Mesendoderm (in vitro differentiated cells): ENCODE results near the gene DDT.
"Not testable (repeated sequence)": the region's sequence is repeated elsewhere in the genome, so short reads cannot be mapped to it uniquely, and the experiment has no call there.

Experiments used
- DNase-seq: peaks from one replicate; pipeline ENCODE4 v3.0.0; 2013
- H2AK5ac ChIP-seq: 2 replicates; pipeline ENCODE4 v1.6.1; 2013; ENCODE audit warnings: low read length, inconsistent platforms
- H2BK120ac ChIP-seq: 2 replicates; pipeline ENCODE4 v1.6.1; 2013; ENCODE audit warnings: low read depth, mild to moderate bottlenecking, low read length, moderate library complexity, mixed read lengths
- H2BK15ac ChIP-seq: replicated peaks from 2 replicates; pipeline ENCODE4 v1.6.1; 2013; ENCODE audit warnings: low read depth, mild to moderate bottlenecking, moderate library complexity
- H2BK5ac ChIP-seq: 2 replicates; pipeline ENCODE4 v1.6.1; 2013; ENCODE audit warnings: low read length, inconsistent platforms
- H3K18ac ChIP-seq: 2 replicates; pipeline ENCODE4 v1.6.1; 2013; ENCODE audit warnings: mild to moderate bottlenecking, low read length, mixed read lengths
- H3K23ac ChIP-seq: one replicate; pipeline ENCODE4 v1.6.1; 2013; ENCODE audit warnings: low read length
- H3K27ac ChIP-seq: 2 replicates; pipeline ENCODE4 v1.5.1; 2013; ENCODE audit warnings: low read depth, mild to moderate bottlenecking, inconsistent platforms, low read length, moderate library complexity
- H3K27me3 ChIP-seq: 2 replicates; pipeline ENCODE4 v1.6.1; 2013; ENCODE audit warnings: low read length, control low read depth, mild to moderate bottlenecking, inconsistent platforms; ENCODE audit not compliant: insufficient read depth, poor library complexity
- H3K36me3 ChIP-seq: 2 replicates; pipeline ENCODE4 v1.6.1; 2013; ENCODE audit warnings: low read length, inconsistent platforms; ENCODE audit not compliant: control insufficient read depth, insufficient read depth
- H3K4ac ChIP-seq: one replicate; pipeline ENCODE4 v1.6.1; 2013; ENCODE audit warnings: low read depth, mild to moderate bottlenecking, low read length, moderate library complexity
- H3K4me1 ChIP-seq: 2 replicates; pipeline ENCODE4 v1.6.1; 2013; ENCODE audit warnings: low read depth, low read length, inconsistent platforms; ENCODE audit not compliant: control insufficient read depth
- H3K4me2 ChIP-seq: 2 replicates; pipeline ENCODE4 v1.6.1; 2013; ENCODE audit warnings: low read length
- H3K4me3 ChIP-seq: 2 replicates; pipeline ENCODE4 v1.5.1; 2013; ENCODE audit warnings: mild to moderate bottlenecking, low read length
- H3K56ac ChIP-seq: one replicate; pipeline ENCODE4 v1.6.1; 2013; ENCODE audit warnings: low read length
- H3K79me1 ChIP-seq: 2 replicates; pipeline ENCODE4 v1.6.1; 2013; ENCODE audit warnings: low read length, inconsistent platforms
- H3K79me2 ChIP-seq: 2 replicates; pipeline ENCODE4 v1.6.1; 2013; ENCODE audit warnings: mild to moderate bottlenecking, low read length; ENCODE audit not compliant: control insufficient read depth, insufficient read depth
- H3K9ac ChIP-seq: 2 replicates; pipeline ENCODE4 v1.6.1; 2013; ENCODE audit warnings: low read length, inconsistent platforms
- H4K5ac ChIP-seq: one replicate; pipeline ENCODE4 v1.6.1; 2013; ENCODE audit warnings: low read length
- H4K8ac ChIP-seq: one replicate; pipeline ENCODE4 v1.6.1; 2013; ENCODE audit warnings: low read depth, mild to moderate bottlenecking, control low read depth, low read length, moderate library complexity
- WGBS: extraction: QIAGEN DNeasy Blood & Tissue Kit; methylation state at CpG from one replicate; pipeline ENCODE4 v1.1.7; 2013; ENCODE audit warnings: low lambda C conversion rate, missing lambda C conversion rate; ENCODE audit not compliant: insufficient coverage; ENCODE audit errors: extremely low coverage; 5-methylcytosine and 5-hydroxymethylcytosine counted together

The DDT gene

DNA sequence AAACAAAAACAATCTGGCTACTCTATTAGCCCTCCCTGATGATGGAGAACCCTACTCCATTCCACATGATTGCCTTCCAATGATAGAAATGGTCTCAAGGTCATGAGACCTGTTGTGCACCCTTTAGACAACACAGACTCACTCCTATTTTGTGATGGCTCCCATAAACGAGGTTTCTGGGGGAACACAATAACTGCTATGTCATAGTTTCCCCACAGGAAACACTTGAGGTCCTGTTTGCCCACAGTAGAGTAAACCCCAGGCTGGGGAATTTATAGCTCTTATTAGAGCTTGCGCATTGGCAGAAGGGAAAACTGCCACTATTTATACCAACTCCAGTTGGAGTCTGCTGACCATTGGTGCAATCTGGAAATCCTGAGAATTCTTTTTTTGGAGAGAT, 51.3 kb downstream of the DDT start:
- Histone ChIP-seq H4K5ac (no peak overlapping the region), H3K4me1 (no peaks in the 10 kb centered on the region), H3K56ac (no peak overlapping the region), H2AK5ac (no peak overlapping the region), H2BK5ac (no peak overlapping the region), H2BK120ac (no peak overlapping the region), H3K23ac (no peak overlapping the region), H4K8ac (no peak overlapping the region), H3K27me3 (no peaks in the 10 kb centered on the region), H3K79me1 (no peaks in the 10 kb centered on the region), H3K18ac (no peak overlapping the region), H3K79me2 (no peaks in the 10 kb centered on the region), H3K4me2 (no peak overlapping the region), H3K36me3 (peaks cover 6% of the 10 kb centered on the region), H3K27ac (no peak overlapping the region), H3K4me3 (no peak overlapping the region), H3K4ac (no peak overlapping the region), H3K9ac (no peak overlapping the region), H2BK15ac (no peak overlapping the region)
- WGBS = no CpG with 5 or more reads among the region's 2 CpGs
- DNase-seq = no peak

DNA sequence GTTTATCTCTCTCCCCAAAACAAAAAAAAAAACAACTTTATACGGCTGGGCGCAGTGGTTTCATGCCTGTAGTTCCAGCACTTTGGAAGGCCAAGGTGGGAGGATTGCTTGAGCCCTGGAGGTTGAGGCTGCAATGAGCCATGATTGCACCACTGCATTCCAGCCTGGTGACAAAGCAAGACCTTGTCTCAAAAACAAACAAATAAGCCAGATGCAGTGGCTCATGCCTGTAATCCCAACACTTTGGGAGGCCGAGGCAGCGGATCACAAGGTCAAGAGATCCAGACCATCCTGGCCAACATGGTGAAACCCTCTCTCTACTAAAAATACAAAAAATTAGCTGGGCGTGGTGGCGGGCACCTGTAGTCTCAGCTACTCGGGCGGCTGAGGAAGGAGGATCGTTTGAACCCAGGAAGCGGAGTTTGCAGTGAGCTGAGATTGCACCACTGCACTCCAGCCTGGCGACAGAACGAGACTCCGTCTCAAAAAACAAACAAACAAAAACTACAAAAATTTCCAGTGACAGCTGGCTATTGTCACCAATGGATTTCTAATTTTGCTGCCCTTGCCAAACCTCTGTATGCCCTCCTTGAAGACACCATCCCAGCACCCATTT, 52.5 kb downstream of the DDT start:
- H3K18ac ChIP-seq, H3K56ac ChIP-seq, H3K27ac ChIP-seq, H3K9ac ChIP-seq, H2AK5ac ChIP-seq, H3K27me3 ChIP-seq, H3K4me1 ChIP-seq, H4K8ac ChIP-seq, H3K79me1 ChIP-seq, H3K4me2 ChIP-seq, H3K4me3 ChIP-seq, H3K4ac ChIP-seq, H2BK120ac ChIP-seq, H2BK15ac ChIP-seq, H3K23ac ChIP-seq, H3K79me2 ChIP-seq, H2BK5ac ChIP-seq, H3K36me3 ChIP-seq, H4K5ac ChIP-seq: not testable (repeated sequence)
- peak; percentile 32 for DNase-seq
- no CpG with 5 or more reads among the region's 13 CpGs for WGBS
